Dedifferentiated amniotic fluid mesenchymal stem cell (primary cell): ENCODE results near the gene SPON1.
A peak's percentile ranks its signal among the peaks of the same experiment; 100 is the strongest.
"Not testable (repeated sequence)": the region's sequence is repeated elsewhere in the genome, so short reads cannot be mapped to it uniquely, and the experiment has no call there.

Experiments
- DNase-seq: peaks from one replicate; pipeline ENCODE4 v3.0.0-alpha.2; 2016; ENCODE audit errors: extremely low spot score

Gene SPON1

GRCh38 chr11:13962562-13963168, at the start of gene SPON1:
TSS of gene SPON1 (plus strand) at chr11:13962723. CDS start at chr11:13962905, 182 bp downstream.
- peak; percentile 26 for DNase-seq

GRCh38 chr11:13917264-13917663, 45.3 kb upstream of the SPON1 start:
- no peak for DNase-seq

- DNase-seq, result no peak
Observed at GRCh38 chr11:13917904-13918303, 44.6 kb upstream of the SPON1 start.

- DNase-seq, result no peak
Observed at GRCh38 chr11:13920756-13921155, 41.8 kb upstream of the SPON1 start.

GRCh38 chr11:13921545-13921944, 41.0 kb upstream of the SPON1 start:
- no peak for DNase-seq

GRCh38 chr11:13923182-13923581, 39.3 kb upstream of the SPON1 start:
- no peak for DNase-seq

- DNase-seq, result no peak
Observed at GRCh38 chr11:13923716-13924650, 38.5 kb upstream of the SPON1 start.

- no peak for DNase-seq
Observed at GRCh38 chr11:13924801-13925327, 37.7 kb upstream of the SPON1 start.

- DNase-seq, result not testable (repeated sequence)
Observed at GRCh38 chr11:13926366-13926765, 36.2 kb upstream of the SPON1 start.

- DNase-seq, result no peak
Observed at GRCh38 chr11:13926981-13927380, 35.5 kb upstream of the SPON1 start.

GRCh38 chr11:13927481-13927880, 35.0 kb upstream of the SPON1 start:
- no peak for DNase-seq

GRCh38 chr11:13928566-13929251, 33.8 kb upstream of the SPON1 start:
- DNase-seq, result peak; percentile 18

GRCh38 chr11:13929395-13929891, 33.1 kb upstream of the SPON1 start:
- no peak for DNase-seq

GRCh38 chr11:13931356-13931755, 31.2 kb upstream of the SPON1 start:
- no peak for DNase-seq

- DNase-seq, result not testable (repeated sequence)
Observed at GRCh38 chr11:13937154-13937553, 25.4 kb upstream of the SPON1 start.

GRCh38 chr11:13938829-13939228, 23.7 kb upstream of the SPON1 start:
- DNase-seq, result not testable (repeated sequence)

GRCh38 chr11:13939961-13940906, 22.3 kb upstream of the SPON1 start:
- DNase-seq, result no peak

GRCh38 chr11:13940907-13941256, 21.6 kb upstream of the SPON1 start:
- no peak for DNase-seq

- no peak for DNase-seq
Observed at GRCh38 chr11:13941775-13942174, 20.7 kb upstream of the SPON1 start.

GRCh38 chr11:13942378-13942777, 20.1 kb upstream of the SPON1 start:
- DNase-seq, result no peak

- no peak for DNase-seq
Observed at GRCh38 chr11:13942971-13943381, 19.5 kb upstream of the SPON1 start.
